ENCODE data around the gene NUP133. TPM values are rescaled to one million over a fixed set of nuclear protein-coding genes. Genes with fewer than 3 reads are reported as not detected.

NUP133 gene
- total and polyA plus RNA-seq, 2 donors (not counting 3 experiments of a cell fraction or from before 2014, with no cell fraction given), result 13.4 to 43.2 TPM

DNA sequence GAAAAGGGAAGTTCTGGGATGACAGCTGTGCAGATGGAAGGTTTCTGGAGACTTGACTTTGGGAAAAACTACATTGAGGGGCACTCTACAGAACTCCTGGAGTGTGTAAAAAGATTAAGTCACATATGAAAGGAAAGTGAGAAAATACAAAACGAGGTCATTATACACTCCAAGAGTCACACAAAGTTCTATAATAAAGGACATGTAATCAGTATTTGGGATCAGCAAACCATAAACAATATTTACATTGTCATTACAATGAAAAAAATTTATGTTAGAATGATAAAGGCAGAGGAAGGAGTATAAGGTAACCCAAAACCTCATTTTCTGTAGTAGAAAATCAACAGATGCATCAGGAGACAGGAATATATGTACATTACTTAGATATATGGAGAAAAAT is 22.8 kb downstream of the NUP133 start:
- Histone ChIP-seq H3K9me1 (replicated peaks; ENCODE audit: control insufficient read depth, extremely low read depth, insufficient read depth, low read length) (no peaks in the 10 kb centered on the region), H3K79me2 (ENCODE audit: control insufficient read depth, insufficient read depth, low read length) (no peaks in the 10 kb centered on the region), H3K4me2 (ENCODE audit: insufficient read depth, low read length) (no peak overlapping the region), H3K4me3 (replicated peaks in 1 of 3; ENCODE audit: insufficient read depth in 1 of 3, low read depth in 1 of 3, low read length in 3 of 3) (no peak overlapping the region), H3K4me1 (ENCODE audit: control insufficient read depth, extremely low read depth, insufficient read depth, low read length) (no peaks in the 10 kb centered on the region), H3K27me3 (ENCODE audit: control insufficient read depth in 2 of 2, insufficient read depth in 2 of 2, low read length in 2 of 2) (no peaks in the 10 kb centered on the region), H3K9ac (replicated peaks; ENCODE audit: extremely low read depth, insufficient read depth, low read length) (no peak overlapping the region), H2AFZ (ENCODE audit: low read depth, low read length) (no peak overlapping the region), H3K36me3 (ENCODE audit: control insufficient read depth in 2 of 2, extremely low read depth in 1 of 2, insufficient read depth in 2 of 2, low read length in 2 of 2) (peaks cover 14 to 27% of the 10 kb centered on the region in 2 experiments), H3K27ac (ENCODE audit: insufficient read depth, low read depth, low read length) (no peak overlapping the region), H3K9me3 (replicated peaks; ENCODE audit: control insufficient read depth, insufficient read depth, low read length) (no peaks in the 10 kb centered on the region), H4K20me1 (replicated peaks; ENCODE audit: control insufficient read depth, extremely low read depth, insufficient read depth, low read length) (no peaks in the 10 kb centered on the region)
- ChIA-PET CTCF (interaction anchor here (8.2 kb wide), 1 partner anchor 227 kb away, joined by 295 read pairs; no protein-coding TSS in a partner anchor), POLR2A (no interaction called here)
- dilution Hi-C loops (cut with MboI; ENCODE audit: extremely low pct_ligation_motif_present, low sequenced_read_pairs), result no loop called here
- intact Hi-C loops (cut with micrococcal nuclease), result no loop called here
- DNase-seq (ENCODE audit: low read depth, low spot score) (no peak), FAIRE-seq (no peak)
- no TSS peak for BruUV-seq (replicated peaks)
- TF ChIP-seq MYC (IDR thresholded peaks at IDR 0.05; ENCODE audit: low read depth, low read length) (no peak), GATA2 (IDR thresholded peaks at IDR 0.05; ENCODE audit: insufficient read depth, insufficient read length, low read depth, low read length) (no peak), JUN (IDR thresholded peaks at IDR 0.05; ENCODE audit: borderline replicate concordance, insufficient read depth, insufficient read length, low read depth) (no peak), EZH2 (IDR thresholded peaks at IDR 0.05; ENCODE audit: borderline replicate concordance, low read depth, low read length, severe bottlenecking) (no peak), POLR2A (IDR thresholded peaks at IDR 0.05; ENCODE audit: low read depth, low read length) (no peak), FOS (IDR thresholded peaks at IDR 0.05; ENCODE audit: borderline replicate concordance, insufficient read depth, low read length) (no peak), POLR2AphosphoS5 (IDR thresholded peaks at IDR 0.05; ENCODE audit: insufficient read depth, low read depth, low read length) (no peak)
- TF ChIP-seq, protein P1, sequence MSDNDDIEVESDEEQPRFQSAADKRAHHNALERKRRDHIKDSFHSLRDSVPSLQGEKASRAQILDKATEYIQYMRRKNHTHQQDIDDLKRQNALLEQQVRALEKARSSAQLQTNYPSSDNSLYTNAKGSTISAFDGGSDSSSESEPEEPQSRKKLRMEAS (IDR thresholded peaks at IDR 0.05; ENCODE audit: insufficient read depth, insufficient read length), result no peak
- TF ChIP-seq, protein P2, sequence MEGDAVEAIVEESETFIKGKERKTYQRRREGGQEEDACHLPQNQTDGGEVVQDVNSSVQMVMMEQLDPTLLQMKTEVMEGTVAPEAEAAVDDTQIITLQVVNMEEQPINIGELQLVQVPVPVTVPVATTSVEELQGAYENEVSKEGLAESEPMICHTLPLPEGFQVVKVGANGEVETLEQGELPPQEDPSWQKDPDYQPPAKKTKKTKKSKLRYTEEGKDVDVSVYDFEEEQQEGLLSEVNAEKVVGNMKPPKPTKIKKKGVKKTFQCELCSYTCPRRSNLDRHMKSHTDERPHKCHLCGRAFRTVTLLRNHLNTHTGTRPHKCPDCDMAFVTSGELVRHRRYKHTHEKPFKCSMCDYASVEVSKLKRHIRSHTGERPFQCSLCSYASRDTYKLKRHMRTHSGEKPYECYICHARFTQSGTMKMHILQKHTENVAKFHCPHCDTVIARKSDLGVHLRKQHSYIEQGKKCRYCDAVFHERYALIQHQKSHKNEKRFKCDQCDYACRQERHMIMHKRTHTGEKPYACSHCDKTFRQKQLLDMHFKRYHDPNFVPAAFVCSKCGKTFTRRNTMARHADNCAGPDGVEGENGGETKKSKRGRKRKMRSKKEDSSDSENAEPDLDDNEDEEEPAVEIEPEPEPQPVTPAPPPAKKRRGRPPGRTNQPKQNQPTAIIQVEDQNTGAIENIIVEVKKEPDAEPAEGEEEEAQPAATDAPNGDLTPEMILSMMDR (IDR thresholded peaks at IDR 0.05; ENCODE audit: extremely low read depth in 1 of 2, insufficient read depth in 1 of 2, low read depth in 1 of 2, low read length in 2 of 2), result no peak

All from endothelial cell of umbilical vein (primary cell).